ENCODE results near the gene FAM25G.
A peak's percentile ranks its signal among the peaks of the same experiment; 100 is the strongest.
"Not testable (repeated sequence)": the region's sequence is repeated elsewhere in the genome, so short reads cannot be mapped to it uniquely, and the experiment has no call there.

The FAM25G gene

DNA sequence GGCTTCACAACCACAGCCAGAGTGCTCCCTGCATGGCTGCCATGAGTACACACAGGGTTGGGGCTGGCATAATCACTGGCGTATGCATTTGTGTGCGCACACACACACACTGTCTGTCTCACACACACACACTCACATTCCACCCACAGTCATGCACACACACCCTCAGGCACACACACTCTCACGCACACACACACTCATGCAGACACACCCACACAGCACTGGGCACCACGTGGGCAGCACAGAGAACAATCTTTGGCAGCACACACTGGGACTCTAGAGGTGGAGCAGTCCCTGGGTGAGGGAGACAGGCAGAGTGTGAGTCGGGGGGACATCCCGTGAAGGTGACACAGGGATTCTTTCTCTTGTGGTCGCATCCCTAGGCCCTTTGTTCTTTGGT lies 18.0 kb downstream of the FAM25G start:
- not testable (repeated sequence) for H3K4me1 Mint-ChIP-seq; ATAC-seq; DNase-seq; H3K9me3 Mint-ChIP-seq; H3K4me3 Mint-ChIP-seq; H3K27me3 Mint-ChIP-seq; H3K27ac Mint-ChIP-seq; H3K36me3 Mint-ChIP-seq (ENCODE audit: low read depth)

DNA sequence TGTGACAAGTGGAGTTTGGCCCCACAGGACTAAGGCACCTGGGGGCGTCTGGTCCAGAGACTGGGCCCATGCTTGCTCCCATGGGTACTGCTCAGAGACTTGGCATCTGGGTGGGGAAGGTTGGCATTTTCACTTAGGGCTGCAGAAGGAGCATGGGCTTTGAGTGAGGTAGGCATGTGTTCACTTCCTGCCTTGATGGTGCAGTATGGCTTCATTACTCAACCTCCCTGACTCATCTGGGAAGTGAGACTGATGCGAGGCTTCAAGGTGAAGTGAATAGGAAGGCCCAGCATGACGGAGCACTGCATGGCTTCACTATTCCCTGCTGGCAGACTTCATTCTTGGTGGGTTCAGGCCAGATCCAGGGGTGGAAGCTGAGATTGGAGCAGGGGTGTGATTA lies 18.9 kb downstream of the FAM25G start:
- H3K4me3 Mint-ChIP-seq; H3K9me3 Mint-ChIP-seq; H3K4me1 Mint-ChIP-seq; H3K27ac Mint-ChIP-seq; H3K27me3 Mint-ChIP-seq; DNase-seq; H3K36me3 Mint-ChIP-seq (ENCODE audit: low read depth): not testable (repeated sequence)
- peak; percentile 83 for ATAC-seq

DNA sequence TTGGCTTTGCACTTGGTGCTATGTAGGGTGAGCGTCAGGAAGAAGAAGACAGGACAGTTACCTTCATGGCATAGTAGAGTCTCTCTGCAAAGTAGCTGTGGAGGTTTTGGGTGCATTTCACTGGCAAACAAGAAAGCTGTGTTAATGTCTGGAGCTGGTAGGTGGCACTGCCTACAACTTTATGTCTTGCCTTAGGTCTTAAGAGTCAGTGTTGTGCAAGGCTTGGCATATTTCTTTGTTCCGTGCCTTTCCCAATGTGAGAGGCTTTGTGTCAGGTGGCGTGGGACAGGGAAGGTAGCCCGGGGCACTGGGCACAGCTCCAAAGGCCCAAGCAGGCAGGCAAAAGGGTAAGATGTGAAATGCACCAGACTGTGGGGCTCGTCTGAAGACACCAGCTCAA lies 19.4 kb downstream of the FAM25G start:
- not testable (repeated sequence) for H3K4me1 Mint-ChIP-seq; DNase-seq; H3K27me3 Mint-ChIP-seq; H3K36me3 Mint-ChIP-seq (ENCODE audit: low read depth); ATAC-seq; H3K9me3 Mint-ChIP-seq; H3K4me3 Mint-ChIP-seq; H3K27ac Mint-ChIP-seq

DNA sequence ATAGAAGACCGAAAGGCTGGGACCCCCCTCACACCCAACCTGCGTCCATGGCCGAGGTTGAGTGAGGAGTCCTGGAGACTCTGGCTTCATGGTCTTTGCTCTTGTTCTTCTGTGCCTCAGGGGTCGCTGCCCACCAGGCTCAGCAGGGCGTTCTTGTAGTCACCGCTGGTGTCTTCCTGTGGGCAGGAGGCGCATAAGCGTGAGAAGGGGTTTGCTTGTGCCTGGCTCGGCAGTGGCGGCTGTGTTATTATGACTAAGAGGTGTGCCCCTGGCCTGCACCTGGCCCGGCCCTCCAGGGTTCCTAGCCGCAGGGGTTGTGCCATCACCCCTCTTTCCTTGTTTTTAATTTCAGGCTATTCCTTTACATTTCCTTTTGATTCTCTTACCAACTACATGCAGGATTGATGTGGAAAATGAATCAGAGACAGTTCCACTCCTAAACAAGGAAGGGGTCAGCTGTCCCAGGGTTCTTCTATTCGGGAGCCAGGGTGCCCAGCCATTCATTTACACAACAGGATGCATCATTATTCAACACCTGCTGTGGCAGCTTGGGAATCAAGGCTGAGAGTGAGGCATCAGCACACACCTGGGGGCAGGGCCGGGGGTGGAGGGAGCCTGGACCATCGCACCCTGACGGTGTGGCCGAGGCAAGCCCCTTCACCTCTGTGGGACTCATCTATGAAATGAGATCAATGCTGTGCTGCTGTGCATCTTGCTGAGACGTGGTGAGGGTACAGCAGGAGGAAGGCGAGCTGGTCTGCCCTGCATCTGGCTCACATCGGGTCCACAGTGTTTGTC lies 22.6 kb downstream of the FAM25G start:
- ATAC-seq; DNase-seq; H3K36me3 Mint-ChIP-seq (ENCODE audit: low read depth); H3K4me3 Mint-ChIP-seq; H3K9me3 Mint-ChIP-seq; H3K27ac Mint-ChIP-seq; H3K27me3 Mint-ChIP-seq; H3K4me1 Mint-ChIP-seq: not testable (repeated sequence)

DNA sequence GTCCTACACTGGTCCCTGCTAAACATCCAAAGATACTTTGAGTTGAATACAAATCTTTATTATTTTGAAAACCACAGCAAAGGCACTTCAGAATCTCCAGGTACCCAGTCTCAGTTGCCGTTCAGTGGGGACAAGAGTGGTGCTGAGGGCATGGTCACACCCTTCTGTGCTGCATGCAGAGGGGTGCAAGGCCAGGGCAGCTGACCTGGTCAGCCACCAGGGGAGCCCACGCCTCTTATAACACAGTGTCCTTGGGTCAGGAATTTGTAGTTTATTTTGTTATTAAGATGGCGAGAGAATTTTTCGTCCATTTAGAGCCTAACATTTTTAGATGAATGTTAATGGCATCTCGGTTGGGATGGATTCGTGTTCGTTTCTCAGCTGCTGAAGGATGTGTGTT lies 23.5 kb downstream of the FAM25G start:
- H3K4me3 Mint-ChIP-seq; H3K4me1 Mint-ChIP-seq; ATAC-seq; H3K27ac Mint-ChIP-seq; DNase-seq; H3K36me3 Mint-ChIP-seq (ENCODE audit: low read depth); H3K27me3 Mint-ChIP-seq; H3K9me3 Mint-ChIP-seq: not testable (repeated sequence)

DNA sequence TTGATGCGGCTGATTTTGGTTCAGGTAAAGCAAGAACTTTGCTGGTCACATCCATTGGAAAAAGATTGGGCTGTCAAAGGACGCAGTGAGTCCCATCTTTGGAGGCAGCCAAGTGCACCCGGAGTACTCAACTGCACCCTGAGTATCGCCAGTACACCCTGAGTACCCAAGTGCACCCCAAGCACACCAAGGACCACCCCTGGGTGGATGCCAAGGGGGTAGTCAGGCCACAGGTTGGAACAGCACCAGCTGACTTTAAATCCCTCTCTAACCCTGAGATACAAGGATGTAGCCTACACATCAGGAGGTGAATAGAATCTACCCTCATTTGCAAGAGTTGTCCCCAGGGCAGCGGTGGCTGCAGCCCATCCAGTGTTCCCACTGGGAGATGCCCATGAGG lies 24.0 kb downstream of the FAM25G start:
- H3K9me3 Mint-ChIP-seq = not testable (repeated sequence)

DNA sequence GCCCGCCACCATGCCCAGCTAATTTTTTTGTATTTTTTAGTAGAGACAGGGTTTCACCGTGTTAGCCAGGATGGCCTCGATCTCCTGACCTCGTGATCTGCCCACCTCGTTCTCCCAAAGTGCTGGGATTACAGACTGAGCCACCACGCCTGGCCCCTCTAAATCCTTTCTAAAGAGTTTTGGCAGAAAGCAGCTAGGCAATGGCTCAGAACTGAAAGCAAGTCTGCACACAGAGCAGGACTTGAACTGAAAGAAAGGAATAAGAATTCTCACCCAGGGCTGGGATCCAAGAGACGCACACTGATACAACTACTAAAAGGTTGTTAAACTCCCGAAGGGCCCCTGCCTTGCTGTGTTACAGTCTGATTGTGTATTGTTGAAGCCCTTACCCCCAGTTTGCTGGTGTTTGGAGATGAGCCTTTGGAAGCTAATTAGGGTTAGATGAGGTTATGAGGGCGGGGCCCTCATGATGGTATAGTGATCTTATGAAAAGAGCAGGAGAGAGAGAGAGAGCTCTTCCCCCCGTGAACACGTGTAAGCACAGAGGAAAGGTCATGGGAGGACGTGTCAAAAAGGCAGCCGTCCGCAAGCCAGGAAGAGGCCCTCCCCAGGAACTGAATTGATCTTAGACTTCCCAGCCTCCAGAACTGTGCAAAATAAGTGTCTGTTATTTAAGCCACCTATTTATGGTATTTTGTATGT lies 26.1 kb downstream of the FAM25G start:
- H3K4me3 Mint-ChIP-seq; H3K9me3 Mint-ChIP-seq; H3K4me1 Mint-ChIP-seq; ATAC-seq; DNase-seq; H3K27me3 Mint-ChIP-seq; H3K27ac Mint-ChIP-seq; H3K36me3 Mint-ChIP-seq (ENCODE audit: low read depth): not testable (repeated sequence)

More for the DNA sequence above, 24.0 kb downstream of the FAM25G start:
- not testable (repeated sequence) for H3K27ac Mint-ChIP-seq; H3K4me3 Mint-ChIP-seq; H3K36me3 Mint-ChIP-seq (ENCODE audit: low read depth); DNase-seq; H3K27me3 Mint-ChIP-seq; H3K4me1 Mint-ChIP-seq; ATAC-seq

DNA sequence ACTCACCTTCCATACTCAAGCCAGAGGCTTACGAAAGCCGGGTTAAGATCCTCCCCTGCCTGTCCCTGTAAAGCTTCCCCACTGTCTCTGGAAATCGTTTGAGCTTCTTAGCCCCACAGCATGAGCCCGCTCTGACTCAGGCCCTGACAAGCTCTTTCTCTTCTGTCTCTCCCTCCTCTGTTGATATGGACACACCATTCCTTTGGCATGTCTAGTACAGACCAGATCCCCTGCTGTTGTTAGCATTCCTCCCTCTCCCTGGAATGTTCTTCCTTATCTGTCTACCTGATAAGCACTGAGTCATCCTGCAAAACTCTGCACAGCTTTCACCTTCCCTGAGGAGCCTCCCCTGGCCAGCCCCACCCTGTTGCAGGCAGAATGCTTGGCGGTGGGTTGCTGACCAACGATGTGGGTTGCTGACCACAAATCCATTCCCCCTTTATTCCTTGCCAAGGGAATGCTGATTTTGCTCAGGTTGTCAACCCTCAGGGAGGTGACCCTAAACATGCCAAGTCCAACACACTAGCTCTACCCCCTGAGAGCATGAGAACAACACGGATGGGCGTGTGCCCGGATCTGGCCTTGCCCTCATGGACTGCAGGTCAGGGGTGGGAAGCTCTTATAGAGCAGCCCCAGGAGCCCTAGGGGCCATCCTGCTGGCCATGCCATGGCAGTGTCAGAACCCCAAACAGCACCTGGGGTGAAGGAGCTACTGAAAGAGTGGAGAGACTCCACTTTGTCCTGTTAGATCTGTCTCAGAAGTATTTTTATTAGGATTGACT lies 28.7 kb downstream of the FAM25G start:
- not testable (repeated sequence) for H3K27ac Mint-ChIP-seq; H3K9me3 Mint-ChIP-seq; H3K36me3 Mint-ChIP-seq (ENCODE audit: low read depth); H3K4me3 Mint-ChIP-seq; H3K27me3 Mint-ChIP-seq; H3K4me1 Mint-ChIP-seq; DNase-seq; ATAC-seq

DNA sequence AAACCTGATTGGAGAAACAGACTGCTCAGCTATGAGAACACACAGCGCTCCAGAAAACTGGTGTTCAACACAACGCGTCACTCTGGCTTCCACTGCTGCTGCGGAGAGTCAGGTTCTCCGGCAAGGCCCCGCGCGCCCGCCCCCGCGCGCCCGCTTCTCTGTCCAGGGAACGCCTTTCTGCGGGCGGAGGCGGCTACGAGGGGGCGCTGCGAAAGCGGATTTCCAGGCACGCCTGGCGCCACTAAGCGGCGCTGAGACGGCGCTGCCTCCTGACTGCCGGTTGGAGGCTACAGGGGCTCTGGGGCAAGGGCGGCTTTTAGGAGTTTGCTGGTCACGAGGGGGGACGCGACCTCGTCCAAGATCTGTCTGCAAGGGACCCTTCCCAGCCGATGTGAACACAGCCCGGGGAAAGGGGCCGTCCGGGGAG lies 30.2 kb downstream of the FAM25G start:
- not testable (repeated sequence) for DNase-seq; H3K9me3 Mint-ChIP-seq; H3K4me3 Mint-ChIP-seq; H3K4me1 Mint-ChIP-seq; H3K27ac Mint-ChIP-seq; H3K27me3 Mint-ChIP-seq; H3K36me3 Mint-ChIP-seq (ENCODE audit: low read depth)
- ATAC-seq = peak; percentile 75

DNA sequence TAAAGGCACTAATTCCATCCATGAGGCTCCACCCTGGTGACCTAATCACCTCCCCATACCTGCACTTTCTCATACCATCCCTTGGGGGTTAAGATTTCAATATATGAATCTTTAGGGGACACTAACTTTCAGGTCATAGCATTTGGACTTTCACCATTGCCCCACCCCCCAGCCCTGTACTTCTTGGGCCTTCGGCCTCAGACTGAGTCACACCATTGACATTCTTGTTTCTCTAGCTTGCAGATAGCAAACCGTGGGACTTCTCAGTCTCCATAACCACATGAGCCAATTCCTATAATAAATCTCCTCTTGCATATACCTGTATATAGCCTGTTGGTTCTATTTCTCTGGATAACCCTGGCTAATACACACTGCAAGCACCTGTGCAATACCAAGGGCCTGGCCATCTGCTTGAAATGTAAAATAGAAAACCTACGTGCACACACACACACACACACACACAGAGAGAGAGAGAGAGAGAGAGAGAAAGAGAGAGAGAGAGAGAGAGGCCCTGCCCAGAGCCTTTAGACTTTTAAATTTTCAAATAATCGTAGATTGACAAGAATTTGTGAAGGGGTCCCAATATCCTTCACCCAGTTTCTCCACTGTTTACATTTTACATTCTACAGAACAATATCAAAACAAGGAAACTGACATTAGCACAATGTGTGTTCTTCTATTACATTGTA lies 32.9 kb downstream of the FAM25G start:
- no peak for DNase-seq
- ATAC-seq = no peak
- no peaks in the 10 kb centered on the region for H3K9me3 Mint-ChIP-seq

DNA sequence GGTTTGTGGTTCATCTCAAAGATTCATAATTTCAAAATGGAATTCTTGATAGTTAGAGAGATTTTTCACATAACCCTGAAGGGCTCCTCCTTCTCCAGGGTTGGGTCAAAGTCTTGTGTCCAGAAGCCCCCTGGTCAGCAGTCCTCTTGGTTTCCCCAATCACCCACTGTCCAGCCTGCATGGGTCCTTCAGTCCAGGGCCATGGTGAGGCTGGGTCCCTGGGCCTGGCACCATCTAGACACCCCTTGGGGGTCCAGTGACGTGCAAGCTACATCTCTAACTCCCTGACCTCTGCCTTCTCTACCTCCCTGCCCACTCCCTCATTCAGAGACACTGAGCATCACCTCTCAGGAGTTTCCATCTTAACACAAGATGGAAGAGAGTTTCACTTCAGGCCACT lies 33.7 kb downstream of the FAM25G start:
- Mint-ChIP-seq H3K4me1 (peaks cover 3% of the 10 kb centered on the region), H3K9me3 (no peaks in the 10 kb centered on the region), H3K27me3 (peaks cover 16% of the 10 kb centered on the region), H3K4me3 (no peak overlapping the region), H3K36me3 (ENCODE audit: low read depth) (no peaks in the 10 kb centered on the region), H3K27ac (no peak overlapping the region)
- no peak for ATAC-seq
- no peak for DNase-seq

More for the DNA sequence above, 32.9 kb downstream of the FAM25G start:
- H3K27ac Mint-ChIP-seq = no peak overlapping the region
- peaks cover 3% of the 10 kb centered on the region for H3K4me1 Mint-ChIP-seq
- peaks cover 13% of the 10 kb centered on the region for H3K27me3 Mint-ChIP-seq
- no peak overlapping the region for H3K4me3 Mint-ChIP-seq
- no peaks in the 10 kb centered on the region for H3K36me3 Mint-ChIP-seq (ENCODE audit: low read depth)

DNA sequence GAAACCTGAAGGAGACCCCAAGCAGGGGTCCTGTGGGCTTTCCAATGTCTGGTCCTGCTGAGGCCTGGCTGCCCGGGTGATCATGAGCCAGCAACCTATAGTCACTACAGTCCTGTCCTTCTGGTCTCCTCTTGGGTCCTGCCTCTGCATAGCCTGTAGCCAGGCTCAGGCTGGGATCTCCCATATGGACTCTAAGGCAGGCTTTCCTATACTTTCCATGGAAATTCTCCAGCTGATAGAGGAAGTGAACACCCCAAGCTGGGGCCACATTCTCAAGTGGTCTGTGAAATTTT lies 34.0 kb downstream of the FAM25G start:
- Mint-ChIP-seq H3K9me3 (no peaks in the 10 kb centered on the region), H3K27ac (no peak overlapping the region), H3K4me1 (peaks cover 3% of the 10 kb centered on the region), H3K36me3 (ENCODE audit: low read depth) (no peaks in the 10 kb centered on the region), H3K27me3 (peaks cover 16% of the 10 kb centered on the region), H3K4me3 (no peak overlapping the region)
- ATAC-seq (no peak), DNase-seq (no peak)

DNA sequence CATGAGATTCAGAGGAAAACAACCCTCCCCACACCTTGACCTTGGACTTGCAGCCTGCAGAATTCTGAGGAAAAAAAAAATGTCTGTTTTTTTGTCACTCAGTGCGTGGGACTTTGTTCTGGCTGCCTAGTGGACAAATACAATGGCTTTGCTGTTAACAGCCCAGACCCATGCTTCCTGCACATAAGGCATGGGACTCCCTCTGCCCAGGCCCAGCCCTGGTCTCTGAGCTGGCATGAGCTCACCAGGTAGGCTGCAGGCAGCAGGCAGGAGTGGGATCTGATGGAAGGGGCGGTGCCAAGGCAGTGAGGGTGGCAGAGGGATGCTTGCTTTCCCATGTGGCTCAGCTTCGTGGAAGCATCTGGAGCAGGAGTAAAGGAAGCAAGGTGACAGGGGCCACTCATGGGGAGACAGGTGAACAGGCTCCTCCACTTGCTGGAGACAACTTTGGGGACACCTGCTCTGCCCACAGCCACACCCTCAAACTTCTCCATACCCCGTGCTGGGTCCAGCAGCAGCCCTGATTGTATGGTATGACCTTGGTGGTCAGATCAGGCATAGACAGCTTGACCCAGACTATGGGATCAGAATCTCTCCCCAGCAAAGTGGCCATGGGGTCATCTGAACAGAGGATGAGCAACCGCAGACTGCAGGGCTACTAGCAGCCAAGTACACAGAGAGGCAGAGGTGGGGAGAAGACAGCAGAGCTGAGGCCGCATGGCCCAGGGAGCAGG lies 34.5 kb downstream of the FAM25G start:
- Mint-ChIP-seq H3K27me3 (peaks cover 16% of the 10 kb centered on the region), H3K27ac (no peak overlapping the region), H3K36me3 (ENCODE audit: low read depth) (no peaks in the 10 kb centered on the region), H3K9me3 (no peaks in the 10 kb centered on the region), H3K4me1 (peaks cover 3% of the 10 kb centered on the region), H3K4me3 (no peak overlapping the region)
- no peak for DNase-seq
- ATAC-seq = no peak

Measured in activated naive CD8-positive, alpha-beta T cell treated with anti-CD3 and anti-CD28 coated beads, Interleukin-2, amount 50 U/mL, for 24 hours (primary cell).